ENCODE results near the gene USE1.

DNA sequence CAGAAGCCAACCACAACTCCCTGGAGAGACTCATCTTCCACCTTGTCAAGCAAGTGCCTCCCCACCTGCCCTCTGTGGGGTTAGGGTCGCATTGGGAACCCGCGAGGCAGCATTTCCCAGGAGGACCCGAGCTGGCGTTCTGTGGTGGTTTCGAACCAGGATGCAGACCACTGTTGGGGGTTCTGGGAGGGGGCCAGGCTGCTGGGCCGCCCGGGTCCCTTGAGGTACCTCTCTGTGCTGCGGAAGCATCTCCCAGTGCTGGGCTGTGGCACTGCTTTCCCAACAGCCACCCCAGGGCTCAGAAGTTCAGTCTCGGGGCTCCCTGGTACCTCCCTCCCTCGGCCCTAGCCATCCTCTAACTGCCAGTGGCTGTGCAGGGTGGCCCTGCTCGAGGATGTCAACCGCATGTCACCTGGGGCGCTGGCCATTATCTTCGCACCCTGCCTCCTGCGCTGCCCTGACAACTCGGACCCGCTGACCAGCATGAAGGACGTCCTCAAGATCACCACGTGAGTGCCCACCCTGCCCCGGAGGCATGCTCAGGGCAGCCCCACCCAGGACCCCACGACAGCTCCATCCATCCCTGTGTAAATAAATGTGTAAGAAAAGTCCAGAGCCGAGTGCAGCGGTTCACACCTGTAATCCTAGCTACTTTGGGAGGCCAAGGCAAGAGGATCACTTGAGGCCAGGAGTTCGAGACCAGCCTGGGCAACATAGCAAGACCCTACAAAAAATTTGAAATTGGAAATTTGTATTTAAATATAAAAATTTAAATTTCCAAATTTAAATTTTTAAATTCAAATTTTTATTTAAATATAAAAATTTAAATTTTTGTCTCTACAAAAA is 8.2 kb upstream of the USE1 start:
- TF ChIP-seq, protein P1, sequence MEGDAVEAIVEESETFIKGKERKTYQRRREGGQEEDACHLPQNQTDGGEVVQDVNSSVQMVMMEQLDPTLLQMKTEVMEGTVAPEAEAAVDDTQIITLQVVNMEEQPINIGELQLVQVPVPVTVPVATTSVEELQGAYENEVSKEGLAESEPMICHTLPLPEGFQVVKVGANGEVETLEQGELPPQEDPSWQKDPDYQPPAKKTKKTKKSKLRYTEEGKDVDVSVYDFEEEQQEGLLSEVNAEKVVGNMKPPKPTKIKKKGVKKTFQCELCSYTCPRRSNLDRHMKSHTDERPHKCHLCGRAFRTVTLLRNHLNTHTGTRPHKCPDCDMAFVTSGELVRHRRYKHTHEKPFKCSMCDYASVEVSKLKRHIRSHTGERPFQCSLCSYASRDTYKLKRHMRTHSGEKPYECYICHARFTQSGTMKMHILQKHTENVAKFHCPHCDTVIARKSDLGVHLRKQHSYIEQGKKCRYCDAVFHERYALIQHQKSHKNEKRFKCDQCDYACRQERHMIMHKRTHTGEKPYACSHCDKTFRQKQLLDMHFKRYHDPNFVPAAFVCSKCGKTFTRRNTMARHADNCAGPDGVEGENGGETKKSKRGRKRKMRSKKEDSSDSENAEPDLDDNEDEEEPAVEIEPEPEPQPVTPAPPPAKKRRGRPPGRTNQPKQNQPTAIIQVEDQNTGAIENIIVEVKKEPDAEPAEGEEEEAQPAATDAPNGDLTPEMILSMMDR (conservative IDR thresholded peaks at IDR 0.05; ENCODE audit: low read length) = no peak
- TF ChIP-seq EZH2phosphoT487 (IDR thresholded peaks at IDR 0.05; ENCODE audit: borderline replicate concordance) = no peak
